Endothelial cell (in vitro differentiated cells): ENCODE measurements around the gene TMPRSS6. TPM values are rescaled to one million over a fixed set of nuclear protein-coding genes. Genes with fewer than 3 reads are reported as not detected.

Source experiments
- DNase-seq: peaks from one replicate; pipeline ENCODE4 v3.0.0; 2021; ENCODE audit warnings: low spot score
- H3K27ac Mint-ChIP-seq: one replicate; pipeline ENCODE4 v1.8.0; 2021; ENCODE audit warnings: mixed read lengths, inconsistent platforms; ENCODE audit not compliant: unreplicated experiment
- H3K27me3 Mint-ChIP-seq: one replicate; pipeline ENCODE4 v1.8.0; 2021; ENCODE audit warnings: mild to moderate bottlenecking, moderate library complexity, mixed read lengths, inconsistent platforms; ENCODE audit not compliant: unreplicated experiment
- H3K36me3 Mint-ChIP-seq: one replicate; pipeline ENCODE4 v1.8.0; 2021; ENCODE audit warnings: mild to moderate bottlenecking, low read depth, mixed read lengths, inconsistent platforms; ENCODE audit not compliant: unreplicated experiment
- H3K4me1 Mint-ChIP-seq: one replicate; pipeline ENCODE4 v1.8.0; 2021; ENCODE audit warnings: mild to moderate bottlenecking, mixed read lengths, inconsistent platforms; ENCODE audit not compliant: unreplicated experiment
- H3K4me3 Mint-ChIP-seq: one replicate; pipeline ENCODE4 v1.8.0; 2021; ENCODE audit warnings: mild to moderate bottlenecking, mixed read lengths, inconsistent platforms; ENCODE audit not compliant: unreplicated experiment
- H3K9me3 Mint-ChIP-seq: one replicate; pipeline ENCODE4 v1.8.0; 2021; ENCODE audit warnings: mixed read lengths, inconsistent platforms; ENCODE audit not compliant: unreplicated experiment
- total RNA-seq: library from RNA; stranded (reverse); fragmentation: NEBNext Ultra II Directional; extraction: Animal tissue kit (Norgen Biotek cat#: 25700); gene quantifications from one replicate; pipeline ENCODE4 v1.2.1, GENCODE V29; 2021; ENCODE audit not compliant: unreplicated experiment
- TF ChIP-seq, protein P1 (sequence below): fragments of 200-600 bp; sonication (generic); IDR thresholded peaks from one replicate; pipeline ENCODE4 v1.5.0; 2021; ENCODE audit warnings: antibody characterized with exemption; ENCODE audit not compliant: unreplicated experiment

The TMPRSS6 gene
- total RNA-seq, 1 donor from 2014 or later, result not detected

- Mint-ChIP-seq H3K27ac (no peak overlapping the region), H3K4me1 (peaks cover 5% of the 10 kb centered on the region), H3K4me3 (no peak overlapping the region), H3K9me3 (no peaks in the 10 kb centered on the region), H3K27me3 (no peaks in the 10 kb centered on the region), H3K36me3 (no peaks in the 10 kb centered on the region)
- DNase-seq, result no peak
- TF ChIP-seq, protein P1, sequence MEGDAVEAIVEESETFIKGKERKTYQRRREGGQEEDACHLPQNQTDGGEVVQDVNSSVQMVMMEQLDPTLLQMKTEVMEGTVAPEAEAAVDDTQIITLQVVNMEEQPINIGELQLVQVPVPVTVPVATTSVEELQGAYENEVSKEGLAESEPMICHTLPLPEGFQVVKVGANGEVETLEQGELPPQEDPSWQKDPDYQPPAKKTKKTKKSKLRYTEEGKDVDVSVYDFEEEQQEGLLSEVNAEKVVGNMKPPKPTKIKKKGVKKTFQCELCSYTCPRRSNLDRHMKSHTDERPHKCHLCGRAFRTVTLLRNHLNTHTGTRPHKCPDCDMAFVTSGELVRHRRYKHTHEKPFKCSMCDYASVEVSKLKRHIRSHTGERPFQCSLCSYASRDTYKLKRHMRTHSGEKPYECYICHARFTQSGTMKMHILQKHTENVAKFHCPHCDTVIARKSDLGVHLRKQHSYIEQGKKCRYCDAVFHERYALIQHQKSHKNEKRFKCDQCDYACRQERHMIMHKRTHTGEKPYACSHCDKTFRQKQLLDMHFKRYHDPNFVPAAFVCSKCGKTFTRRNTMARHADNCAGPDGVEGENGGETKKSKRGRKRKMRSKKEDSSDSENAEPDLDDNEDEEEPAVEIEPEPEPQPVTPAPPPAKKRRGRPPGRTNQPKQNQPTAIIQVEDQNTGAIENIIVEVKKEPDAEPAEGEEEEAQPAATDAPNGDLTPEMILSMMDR, result no peak
Observed at GRCh38 chr22:37032535-37033460, 76.7 kb downstream of the TMPRSS6 start.

DNA sequence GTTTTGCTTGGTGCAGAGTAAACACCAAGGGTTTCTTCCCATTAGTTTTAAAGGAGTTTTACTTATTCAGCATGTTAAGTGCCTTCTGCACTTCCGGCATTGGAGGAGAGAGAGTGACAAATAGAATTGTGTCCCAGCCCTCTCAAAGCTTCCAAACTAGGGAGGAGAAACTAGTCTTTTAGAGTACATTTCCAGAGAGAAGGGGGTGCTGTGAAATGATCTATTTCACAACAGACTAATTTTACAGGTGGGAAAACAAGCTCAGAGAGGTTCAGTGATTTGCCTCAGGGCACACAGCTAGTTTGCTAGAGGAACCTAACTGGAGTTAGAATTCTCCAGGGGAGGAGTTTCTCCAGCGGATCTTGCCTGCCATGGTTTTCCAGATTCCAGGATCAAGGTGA lies 77.4 kb downstream of the TMPRSS6 start:
- Mint-ChIP-seq H3K36me3 (peaks cover 3% of the 10 kb centered on the region), H3K9me3 (no peaks in the 10 kb centered on the region), H3K4me3 (no peak overlapping the region), H3K27me3 (no peaks in the 10 kb centered on the region), H3K27ac (no peak overlapping the region), H3K4me1 (no peaks in the 10 kb centered on the region)
- no peak for DNase-seq
- TF ChIP-seq, protein P1, result no peak

DNA sequence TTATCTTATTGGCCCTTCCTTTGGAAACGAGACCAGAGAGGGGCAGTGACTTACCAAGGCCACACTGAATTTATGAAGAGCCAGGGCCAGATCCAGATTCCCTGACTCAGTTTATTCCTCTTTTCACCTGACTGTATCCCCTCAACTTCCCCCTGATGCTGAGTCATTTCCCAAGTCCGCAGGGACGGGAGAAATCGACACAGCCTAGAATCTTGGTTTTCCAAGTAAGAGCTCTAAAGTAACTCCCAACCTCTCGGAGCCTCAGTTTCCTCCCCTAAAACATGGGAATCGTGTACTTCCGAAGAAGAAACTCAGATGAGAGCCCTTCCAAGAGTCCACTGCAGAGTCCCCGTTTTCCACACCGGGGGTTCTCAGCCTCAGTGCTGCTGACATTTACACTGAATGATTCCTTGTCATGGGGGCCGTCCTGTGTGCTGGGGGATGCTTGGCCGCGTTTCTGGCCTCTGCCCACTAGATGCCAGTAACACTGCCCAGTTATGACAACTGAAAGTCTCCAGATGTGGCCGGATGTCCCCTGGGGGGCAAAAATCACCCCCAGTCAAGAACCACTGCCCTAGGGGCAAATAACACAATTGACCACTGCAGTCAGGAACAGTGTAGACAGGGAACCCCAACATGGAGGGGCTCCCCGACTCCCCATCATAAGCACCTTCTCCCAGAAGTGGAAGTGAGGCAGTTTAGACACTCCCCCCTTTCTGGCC lies 78.8 kb downstream of the TMPRSS6 start:
- no peak overlapping the region for H3K4me3 Mint-ChIP-seq
- TF ChIP-seq, protein P1, result no peak

GRCh38 chr22:37028692-37029674 lies 80.5 kb downstream of the TMPRSS6 start:
- peaks cover 10% of the 10 kb centered on the region for H3K36me3 Mint-ChIP-seq
- no peak overlapping the region for H3K4me3 Mint-ChIP-seq
- no peaks in the 10 kb centered on the region for H3K27me3 Mint-ChIP-seq
- no peak for DNase-seq
- H3K4me1 Mint-ChIP-seq, result no peaks in the 10 kb centered on the region
- TF ChIP-seq, protein P1, result no peak
- no peaks in the 10 kb centered on the region for H3K9me3 Mint-ChIP-seq
- no peak overlapping the region for H3K27ac Mint-ChIP-seq

More for the DNA sequence above, 78.8 kb downstream of the TMPRSS6 start:
- H3K36me3 Mint-ChIP-seq, result peaks cover 3% of the 10 kb centered on the region
- H3K9me3 Mint-ChIP-seq, result no peaks in the 10 kb centered on the region
- H3K27me3 Mint-ChIP-seq, result no peaks in the 10 kb centered on the region
- no peak for DNase-seq
- no peak overlapping the region for H3K27ac Mint-ChIP-seq
- no peaks in the 10 kb centered on the region for H3K4me1 Mint-ChIP-seq
